Measurements from ENCODE around the gene ADORA2B.

DNA sequence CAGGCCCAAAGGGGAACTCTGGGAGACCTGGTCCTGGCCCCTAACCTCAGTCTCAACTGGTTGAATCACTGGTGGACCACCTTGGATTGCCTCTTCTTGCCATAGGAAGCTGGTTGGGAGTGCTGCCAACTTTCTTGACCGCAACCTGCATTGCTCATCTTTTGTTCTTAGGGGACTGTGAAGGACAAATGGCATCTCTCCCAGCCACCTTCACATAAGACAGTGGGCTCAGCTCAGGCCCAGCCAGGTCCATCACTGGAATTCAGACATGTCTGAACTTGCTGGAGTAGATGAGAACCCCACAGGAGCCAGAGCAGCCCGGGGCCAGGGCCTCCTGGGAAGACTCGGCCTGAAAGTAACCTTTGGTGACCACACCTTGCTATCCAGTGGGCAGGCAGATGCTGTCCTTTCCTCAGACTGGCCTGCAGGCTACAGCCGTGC is 18.8 kb downstream of the ADORA2B start:
- TF ChIP-seq POLR2A (IDR thresholded peaks at IDR 0.05) (no peak), POLR2AphosphoS5 (IDR thresholded peaks at IDR 0.05) (no peak)
- TF ChIP-seq, protein P1, sequence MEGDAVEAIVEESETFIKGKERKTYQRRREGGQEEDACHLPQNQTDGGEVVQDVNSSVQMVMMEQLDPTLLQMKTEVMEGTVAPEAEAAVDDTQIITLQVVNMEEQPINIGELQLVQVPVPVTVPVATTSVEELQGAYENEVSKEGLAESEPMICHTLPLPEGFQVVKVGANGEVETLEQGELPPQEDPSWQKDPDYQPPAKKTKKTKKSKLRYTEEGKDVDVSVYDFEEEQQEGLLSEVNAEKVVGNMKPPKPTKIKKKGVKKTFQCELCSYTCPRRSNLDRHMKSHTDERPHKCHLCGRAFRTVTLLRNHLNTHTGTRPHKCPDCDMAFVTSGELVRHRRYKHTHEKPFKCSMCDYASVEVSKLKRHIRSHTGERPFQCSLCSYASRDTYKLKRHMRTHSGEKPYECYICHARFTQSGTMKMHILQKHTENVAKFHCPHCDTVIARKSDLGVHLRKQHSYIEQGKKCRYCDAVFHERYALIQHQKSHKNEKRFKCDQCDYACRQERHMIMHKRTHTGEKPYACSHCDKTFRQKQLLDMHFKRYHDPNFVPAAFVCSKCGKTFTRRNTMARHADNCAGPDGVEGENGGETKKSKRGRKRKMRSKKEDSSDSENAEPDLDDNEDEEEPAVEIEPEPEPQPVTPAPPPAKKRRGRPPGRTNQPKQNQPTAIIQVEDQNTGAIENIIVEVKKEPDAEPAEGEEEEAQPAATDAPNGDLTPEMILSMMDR (IDR thresholded peaks at IDR 0.05) = no peak

Measured in prostate gland (tissue), 2 donors.